Caco-2 (cell line): ENCODE measurements around the gene AGBL5. TPM values are rescaled to one million over a fixed set of nuclear protein-coding genes. Genes with fewer than 3 reads are reported as not detected.

ENCODE experiments used
- BruUV-seq: library from RNA; stranded (reverse); fragments of 400-500 nt; replicated peaks from 2 replicates; lab custom pipeline; 2021; lab: Mats Ljungman, UMichigan
- CTCF ChIA-PET: fragments of 300-600 bp; sonication (Branson Sonifier 250); formaldehyde crosslinking; loops from one replicate; lab custom pipeline; 2022; ENCODE audit warnings: antibody characterized with exemption; lab: Charles Lee
- POLR2A ChIA-PET: fragments of 300-600 bp; sonication (Branson Sonifier 250); formaldehyde crosslinking; loops from one replicate; lab custom pipeline; 2022; ENCODE audit warnings: antibody characterized with exemption; lab: Charles Lee
- DNase-seq, 2 experiments: peaks; one replicate each; pipeline versions ENCODE4 v3.0.0 to v3.0.0-alpha.2; 2020 to 2022
- H3K27me3 ChIP-seq: replicated peaks from 2 replicates; pipeline ENCODE4 v1.6.0; 2011; ENCODE audit warnings: low read length; ENCODE audit not compliant: control insufficient read depth, insufficient read depth
- H3K36me3 ChIP-seq: 2 replicates; pipeline ENCODE4 v1.5.1; 2011; ENCODE audit warnings: low read length; ENCODE audit not compliant: control insufficient read depth, insufficient read depth
- H3K4me1 ChIP-seq: fragments of 250-450 bp; sonication (Bioruptor Pico); 2 replicates; pipeline ENCODE4 v1.5.1; 2020; ENCODE audit warnings: mild to moderate bottlenecking
- H3K4me3 ChIP-seq: 2 replicates; pipeline ENCODE4 v1.5.1; 2011; ENCODE audit warnings: low read depth, mild to moderate bottlenecking, control low read depth, low read length
- H3K9me3 ChIP-seq: fragments of 250-450 bp; sonication (Bioruptor Pico); 2 replicates; pipeline ENCODE4 v1.5.1; 2020; ENCODE audit warnings: mild to moderate bottlenecking, moderate library complexity
- H3K27ac Mint-ChIP-seq: one replicate; pipeline ENCODE4 v1.8.0; 2022; ENCODE audit warnings: mixed read lengths; ENCODE audit not compliant: unreplicated experiment
- H3K27me3 Mint-ChIP-seq: one replicate; pipeline ENCODE4 v1.8.0; 2022; ENCODE audit warnings: mixed read lengths; ENCODE audit not compliant: insufficient read depth, unreplicated experiment
- H3K36me3 Mint-ChIP-seq: one replicate; pipeline ENCODE4 v1.8.0; 2022; ENCODE audit warnings: mild to moderate bottlenecking, mixed read lengths; ENCODE audit not compliant: insufficient read depth, unreplicated experiment
- H3K4me1 Mint-ChIP-seq: one replicate; pipeline ENCODE4 v1.8.0; 2022; ENCODE audit warnings: low read depth, mixed read lengths; ENCODE audit not compliant: unreplicated experiment
- H3K4me3 Mint-ChIP-seq: one replicate; pipeline ENCODE4 v1.8.0; 2022; ENCODE audit warnings: mild to moderate bottlenecking, moderate library complexity, mixed read lengths; ENCODE audit not compliant: unreplicated experiment
- H3K9me3 Mint-ChIP-seq: one replicate; pipeline ENCODE4 v1.8.0; 2022; ENCODE audit warnings: mixed read lengths; ENCODE audit not compliant: unreplicated experiment
- intact Hi-C: fragments of 100-400 bp; cut with micrococcal nuclease; formaldehyde crosslinking; loops from one replicate; pipeline ENCODE4 v1.10.0; 2022; ENCODE audit not compliant: unreplicated experiment
- total RNA-seq: library from RNA; stranded (reverse); gene quantifications from 2 replicates; pipeline ENCODE4 v1.2.3, GENCODE V29; 2022
- TF ChIP-seq, protein P1 (sequence below), 2 experiments: fragments of 200-600 bp in 1 of 2; IDR thresholded peaks; 1 replicate in 1 of 2; 2 replicates in 1 of 2; pipeline versions ENCODE4 v1.5.1 to v1.8.0; 2011 to 2022; ENCODE audit warnings: antibody characterized with exemption in 1 of 2, control low read depth in 1 of 2, inconsistent platforms in 1 of 2, low read depth in 1 of 2, low read length in 1 of 2, mild to moderate bottlenecking in 1 of 2, moderate library complexity in 1 of 2; ENCODE audit not compliant: insufficient read depth in 1 of 2, severe bottlenecking in 1 of 2, unreplicated experiment in 1 of 2

The AGBL5 gene
- total RNA-seq, 1 experiment from 2014 or later = 34.1 TPM

DNA sequence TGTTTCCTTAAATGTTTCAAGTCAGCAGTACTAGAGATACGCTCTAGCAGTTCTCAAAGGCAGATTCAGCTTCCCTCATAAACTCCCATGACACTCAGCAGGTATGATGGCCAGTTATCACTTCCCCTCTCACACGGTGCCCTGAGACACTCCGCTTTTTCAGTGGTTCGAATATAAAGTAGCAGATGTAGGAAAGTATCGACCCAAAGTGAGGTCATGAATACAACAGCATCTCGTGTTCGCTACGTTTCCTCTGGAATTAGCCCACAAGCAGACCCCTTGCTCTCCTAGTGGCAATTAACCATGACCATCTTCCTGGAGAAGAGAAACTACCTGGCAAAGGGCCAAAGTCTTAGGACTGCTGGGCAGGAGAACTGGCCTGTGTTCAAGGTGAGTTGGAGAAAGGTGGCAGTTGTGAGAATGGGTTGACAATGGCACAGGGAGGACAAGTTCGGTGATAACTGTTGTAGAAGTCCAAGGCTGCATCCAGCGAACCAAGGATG lies 9.3 kb upstream of the AGBL5 start:
- no peak overlapping the region for H3K27ac Mint-ChIP-seq
- Histone ChIP-seq H3K36me3 (peaks cover 2% of the 10 kb centered on the region), H3K27me3 (no peaks in the 10 kb centered on the region), H3K4me3 (no peak overlapping the region), H3K9me3 (no peaks in the 10 kb centered on the region), H3K4me1 (no peaks in the 10 kb centered on the region)
- intact Hi-C loops = no loop called here
- CTCF ChIA-PET = no interaction called here
- BruUV-seq = no TSS peak
- no peak overlapping the region for H3K4me3 Mint-ChIP-seq
- DNase-seq = no peak
- TF ChIP-seq, protein P1, sequence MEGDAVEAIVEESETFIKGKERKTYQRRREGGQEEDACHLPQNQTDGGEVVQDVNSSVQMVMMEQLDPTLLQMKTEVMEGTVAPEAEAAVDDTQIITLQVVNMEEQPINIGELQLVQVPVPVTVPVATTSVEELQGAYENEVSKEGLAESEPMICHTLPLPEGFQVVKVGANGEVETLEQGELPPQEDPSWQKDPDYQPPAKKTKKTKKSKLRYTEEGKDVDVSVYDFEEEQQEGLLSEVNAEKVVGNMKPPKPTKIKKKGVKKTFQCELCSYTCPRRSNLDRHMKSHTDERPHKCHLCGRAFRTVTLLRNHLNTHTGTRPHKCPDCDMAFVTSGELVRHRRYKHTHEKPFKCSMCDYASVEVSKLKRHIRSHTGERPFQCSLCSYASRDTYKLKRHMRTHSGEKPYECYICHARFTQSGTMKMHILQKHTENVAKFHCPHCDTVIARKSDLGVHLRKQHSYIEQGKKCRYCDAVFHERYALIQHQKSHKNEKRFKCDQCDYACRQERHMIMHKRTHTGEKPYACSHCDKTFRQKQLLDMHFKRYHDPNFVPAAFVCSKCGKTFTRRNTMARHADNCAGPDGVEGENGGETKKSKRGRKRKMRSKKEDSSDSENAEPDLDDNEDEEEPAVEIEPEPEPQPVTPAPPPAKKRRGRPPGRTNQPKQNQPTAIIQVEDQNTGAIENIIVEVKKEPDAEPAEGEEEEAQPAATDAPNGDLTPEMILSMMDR (IDR thresholded peaks at IDR 0.05; ENCODE audit: insufficient read depth in 1 of 2, low read depth in 1 of 2, low read length in 1 of 2, severe bottlenecking in 1 of 2, unreplicated experiment in 1 of 2) = no peak
- POLR2A ChIA-PET = interaction anchor here (1.0 kb wide), 1 partner anchor 9 kb away, joined by 3 read pairs; the partner anchor contains the start of gene TMEM214
- no peaks in the 10 kb centered on the region for H3K4me1 Mint-ChIP-seq
- peaks cover 19% of the 10 kb centered on the region for H3K36me3 Mint-ChIP-seq
- H3K27me3 Mint-ChIP-seq = no peaks in the 10 kb centered on the region
- no peaks in the 10 kb centered on the region for H3K9me3 Mint-ChIP-seq

DNA sequence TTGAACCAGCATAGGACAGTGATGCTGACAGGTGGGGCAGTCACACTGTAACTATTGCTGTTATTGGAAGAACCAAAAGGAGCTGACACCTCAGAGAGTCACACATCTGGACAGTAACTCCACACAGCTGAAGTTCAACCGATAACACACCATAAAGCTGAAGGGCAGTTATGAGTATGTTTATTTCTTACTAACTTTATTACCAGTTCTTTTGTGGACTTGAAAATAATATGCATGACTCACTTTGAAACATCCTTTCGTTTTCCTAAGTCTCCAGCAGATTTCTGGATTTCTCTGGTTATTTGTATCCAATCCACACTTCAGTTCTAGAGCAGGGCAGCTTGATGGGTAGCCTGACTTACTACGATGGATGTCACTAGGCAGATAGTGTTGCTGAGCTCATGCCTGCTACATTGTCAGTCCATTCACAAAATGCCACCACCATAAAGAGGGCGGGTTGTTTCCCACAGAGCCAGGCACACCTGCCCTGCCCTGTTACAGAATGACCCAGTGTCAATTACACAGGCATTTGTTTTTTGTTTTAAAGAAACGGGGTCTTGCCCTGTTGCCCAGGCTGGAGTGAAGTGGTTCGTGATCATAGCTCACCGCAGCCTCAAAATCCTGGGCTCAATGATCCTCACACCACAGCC lies 8.4 kb upstream of the AGBL5 start:
- intact Hi-C loops = no loop called here
- H3K36me3 Mint-ChIP-seq = peaks cover 10% of the 10 kb centered on the region
- CTCF ChIA-PET = no interaction called here

More for the DNA sequence above, 8.4 kb upstream of the AGBL5 start:
- POLR2A ChIA-PET = no interaction called here
- no TSS peak for BruUV-seq
- H3K4me3 ChIP-seq = no peak overlapping the region
- TF ChIP-seq, protein P1 (IDR thresholded peaks at IDR 0.05; ENCODE audit: insufficient read depth in 1 of 2, low read depth in 1 of 2, low read length in 1 of 2, severe bottlenecking in 1 of 2, unreplicated experiment in 1 of 2) = no peak
- no peak for DNase-seq
- H3K27me3 ChIP-seq = no peaks in the 10 kb centered on the region
- no peaks in the 10 kb centered on the region for H3K27me3 Mint-ChIP-seq
- no peak overlapping the region for H3K27ac Mint-ChIP-seq
- peaks cover 2% of the 10 kb centered on the region for H3K36me3 ChIP-seq
- H3K4me3 Mint-ChIP-seq = no peak overlapping the region
- H3K9me3 Mint-ChIP-seq = no peaks in the 10 kb centered on the region
- no peaks in the 10 kb centered on the region for H3K4me1 ChIP-seq
- H3K4me1 Mint-ChIP-seq = no peaks in the 10 kb centered on the region
- H3K9me3 ChIP-seq = no peaks in the 10 kb centered on the region
